MM.1S (cell line): Measurements from ENCODE around the gene MYMX.
A peak's percentile ranks its signal among the peaks of the same experiment; 100 is the strongest.

ENCODE experiments used
- DNase-seq: peaks from one replicate; pipeline ENCODE4 v3.0.0-alpha.2; 2015
- H2AFZ ChIP-seq: fragments of 300-600 bp; sonication (generic); 2 replicates; pipeline ENCODE4 v1.6.0; 2016; ENCODE audit warnings: antibody characterized with exemption, low read length
- H3F3A ChIP-seq: fragments of 300-600 bp; sonication (generic); 2 replicates; pipeline ENCODE4 v1.6.1; 2016; ENCODE audit warnings: mild to moderate bottlenecking, antibody characterized with exemption, low read length, moderate library complexity, mixed read lengths; ENCODE audit not compliant: insufficient read depth
- H3K27ac ChIP-seq: fragments of 300-600 bp; sonication (generic); 2 replicates; pipeline ENCODE4 v1.5.1; 2016; ENCODE audit warnings: mild to moderate bottlenecking, low read length
- H3K27me3 ChIP-seq: fragments of 300-600 bp; sonication (generic); replicated peaks from 2 replicates; pipeline ENCODE4 v1.6.0; 2016; ENCODE audit warnings: low read length; ENCODE audit not compliant: insufficient read depth
- H3K36me3 ChIP-seq: fragments of 300-600 bp; sonication (generic); replicated peaks from 2 replicates; pipeline ENCODE4 v1.6.1; 2016; ENCODE audit warnings: mild to moderate bottlenecking, low read length, mixed read lengths; ENCODE audit not compliant: insufficient read depth
- H3K4me1 ChIP-seq: fragments of 300-600 bp; sonication (generic); 2 replicates; pipeline ENCODE4 v1.6.1; 2016; ENCODE audit warnings: low read length, mixed read lengths
- H3K4me2 ChIP-seq: fragments of 300-600 bp; sonication (generic); 2 replicates; pipeline ENCODE4 v1.6.0; 2016; ENCODE audit warnings: low read depth, low read length
- H3K4me3 ChIP-seq: fragments of 300-600 bp; sonication (generic); 2 replicates; pipeline ENCODE4 v1.5.1; 2016; ENCODE audit warnings: low read length, mixed read lengths
- H3K79me2 ChIP-seq: fragments of 300-600 bp; sonication (generic); 2 replicates; pipeline ENCODE4 v1.6.1; 2016; ENCODE audit warnings: mixed run types, low read length, mixed read lengths
- H3K9ac ChIP-seq: fragments of 300-600 bp; sonication (generic); 2 replicates; pipeline ENCODE4 v1.6.1; 2016; ENCODE audit warnings: low read length, mixed read lengths
- H3K9me2 ChIP-seq: fragments of 300-600 bp; sonication (generic); replicated peaks from 2 replicates; pipeline ENCODE4 v1.6.1; 2016; ENCODE audit warnings: mild to moderate bottlenecking, low read length, mixed read lengths; ENCODE audit not compliant: insufficient read depth
- H3K9me3 ChIP-seq: fragments of 300-600 bp; sonication (generic); replicated peaks from 2 replicates; pipeline ENCODE4 v1.6.1; 2016; ENCODE audit warnings: mild to moderate bottlenecking, low read length, mixed read lengths; ENCODE audit not compliant: insufficient read depth
- H4K20me1 ChIP-seq: fragments of 300-600 bp; sonication (generic); 2 replicates; pipeline ENCODE4 v1.6.1; 2016; ENCODE audit warnings: mild to moderate bottlenecking, low read length, moderate library complexity, mixed read lengths; ENCODE audit not compliant: insufficient read depth
- EZH2 ChIP-seq: fragments of 300-600 bp; sonication (generic); optimal IDR thresholded peaks from 2 replicates; pipeline ENCODE3; 2017; ENCODE audit warnings: low read depth, mild to moderate bottlenecking, antibody characterized with exemption, low read length, mixed read lengths
- EZH2phosphoT487 ChIP-seq: fragments of 300-600 bp; sonication (generic); IDR thresholded peaks from 2 replicates; pipeline ENCODE4 v1.6.1; 2018; ENCODE audit warnings: antibody characterized with exemption, low read length
- TF ChIP-seq, protein P1 (sequence below): fragments of 300-600 bp; sonication (generic); IDR thresholded peaks from 2 replicates; pipeline ENCODE4 v1.5.1; 2016; ENCODE audit warnings: antibody characterized with exemption, low read length, mixed read lengths

Gene MYMX

DNA sequence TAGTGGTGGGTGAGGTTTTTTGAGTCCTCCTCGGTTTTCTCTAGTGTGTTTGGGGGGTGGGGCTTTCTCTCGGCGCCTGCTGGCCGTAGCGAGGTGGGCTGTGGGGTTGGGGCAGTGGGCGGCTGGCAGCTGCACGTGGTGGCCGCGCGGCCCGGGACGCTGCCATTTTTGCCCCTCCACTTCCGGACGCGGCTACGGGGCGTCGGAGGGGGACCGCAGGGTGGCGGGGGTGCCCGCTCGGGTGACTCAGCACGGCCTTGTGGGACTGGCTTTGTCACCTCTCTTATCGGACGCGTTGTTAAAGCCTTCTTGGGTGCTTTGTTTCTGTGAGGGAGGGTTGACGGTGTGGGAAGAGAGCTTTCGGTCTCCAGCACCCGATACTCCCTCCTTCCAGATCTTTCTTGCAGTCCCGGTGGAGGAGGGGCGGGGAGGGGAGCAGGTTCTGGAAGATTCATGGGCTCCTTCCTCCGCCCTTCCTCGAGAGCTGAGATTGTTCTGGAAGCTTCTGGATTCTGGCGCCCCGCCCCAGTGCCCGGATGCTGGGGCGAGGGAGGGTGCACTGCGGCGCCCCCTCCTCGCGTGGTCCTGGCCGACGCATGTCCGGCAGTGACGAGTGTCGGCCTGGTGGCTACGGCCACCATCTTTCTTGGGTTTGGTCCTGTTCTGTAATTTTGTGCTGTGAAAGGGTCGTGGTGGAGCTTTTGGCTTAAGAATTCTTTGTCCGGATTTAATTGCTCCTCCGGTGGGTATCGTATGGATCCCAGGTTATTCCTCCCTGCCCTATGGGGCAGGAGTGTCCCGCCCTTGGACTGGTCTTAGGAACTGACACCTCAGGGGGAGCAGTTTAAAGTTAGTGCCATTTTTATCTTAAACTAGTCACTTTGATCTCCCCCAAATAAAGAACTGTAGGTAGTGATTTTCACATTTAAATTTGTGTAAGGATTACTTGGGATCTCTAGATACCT lies 30.9 kb downstream of the MYMX start:
- TF ChIP-seq, protein P1, sequence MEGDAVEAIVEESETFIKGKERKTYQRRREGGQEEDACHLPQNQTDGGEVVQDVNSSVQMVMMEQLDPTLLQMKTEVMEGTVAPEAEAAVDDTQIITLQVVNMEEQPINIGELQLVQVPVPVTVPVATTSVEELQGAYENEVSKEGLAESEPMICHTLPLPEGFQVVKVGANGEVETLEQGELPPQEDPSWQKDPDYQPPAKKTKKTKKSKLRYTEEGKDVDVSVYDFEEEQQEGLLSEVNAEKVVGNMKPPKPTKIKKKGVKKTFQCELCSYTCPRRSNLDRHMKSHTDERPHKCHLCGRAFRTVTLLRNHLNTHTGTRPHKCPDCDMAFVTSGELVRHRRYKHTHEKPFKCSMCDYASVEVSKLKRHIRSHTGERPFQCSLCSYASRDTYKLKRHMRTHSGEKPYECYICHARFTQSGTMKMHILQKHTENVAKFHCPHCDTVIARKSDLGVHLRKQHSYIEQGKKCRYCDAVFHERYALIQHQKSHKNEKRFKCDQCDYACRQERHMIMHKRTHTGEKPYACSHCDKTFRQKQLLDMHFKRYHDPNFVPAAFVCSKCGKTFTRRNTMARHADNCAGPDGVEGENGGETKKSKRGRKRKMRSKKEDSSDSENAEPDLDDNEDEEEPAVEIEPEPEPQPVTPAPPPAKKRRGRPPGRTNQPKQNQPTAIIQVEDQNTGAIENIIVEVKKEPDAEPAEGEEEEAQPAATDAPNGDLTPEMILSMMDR = no peak
- no peak for TF ChIP-seq EZH2phosphoT487
- no peak for TF ChIP-seq EZH2
- peak overlapping the region; percentile 39 for H3K4me2 ChIP-seq
- H3K27me3 ChIP-seq = no peaks in the 10 kb centered on the region
- peaks cover 50% of the 10 kb centered on the region for H4K20me1 ChIP-seq
- no peaks in the 10 kb centered on the region for H3K9me3 ChIP-seq
- H3K36me3 ChIP-seq = peaks cover 17% of the 10 kb centered on the region
- H3F3A ChIP-seq = peaks cover 59% of the 10 kb centered on the region
- H3K4me3 ChIP-seq = peak overlapping the region; percentile 99
- DNase-seq = peak; percentile 59
- H3K4me1 ChIP-seq = peaks cover 28% of the 10 kb centered on the region
- peaks cover 64% of the 10 kb centered on the region for H3K79me2 ChIP-seq
- H2AFZ ChIP-seq = no peak overlapping the region
- no peaks in the 10 kb centered on the region for H3K9me2 ChIP-seq
- H3K9ac ChIP-seq = peak overlapping the region; percentile 99
- H3K27ac ChIP-seq = peak overlapping the region; percentile 85

- Histone ChIP-seq H3K9me3 (no peaks in the 10 kb centered on the region), H3K27me3 (no peaks in the 10 kb centered on the region), H2AFZ (no peak overlapping the region), H4K20me1 (peaks cover 59% of the 10 kb centered on the region), H3K27ac (peak overlapping the region; percentile 85; the same call in 1 of the 2 replicates), H3K4me3 (peak overlapping the region; percentile 99), H3F3A (peaks cover 69% of the 10 kb centered on the region), H3K9ac (peak overlapping the region; percentile 99; the same call in 1 of the 2 replicates), H3K4me2 (peak overlapping the region; percentile 39), H3K9me2 (no peaks in the 10 kb centered on the region), H3K79me2 (peaks cover 74% of the 10 kb centered on the region), H3K4me1 (peaks cover 33% of the 10 kb centered on the region), H3K36me3 (peaks cover 18% of the 10 kb centered on the region)
- no peak for TF ChIP-seq EZH2phosphoT487
- TF ChIP-seq EZH2 = no peak
- TF ChIP-seq, protein P1 = no peak
- DNase-seq = no peak
Measured at GRCh38 chr6:44248579-44248978, 31.9 kb downstream of the MYMX start.

GRCh38 chr6:44249082-44249748 lies 32.5 kb downstream of the MYMX start:
- H3K79me2 ChIP-seq = peaks cover 79% of the 10 kb centered on the region
- no peak for DNase-seq
- no peaks in the 10 kb centered on the region for H3K9me3 ChIP-seq
- no peaks in the 10 kb centered on the region for H3K9me2 ChIP-seq
- peak overlapping the region; percentile 85; the same call in 1 of the 2 replicates for H3K27ac ChIP-seq
- peak overlapping the region; percentile 99; the same call in 1 of the 2 replicates for H3K9ac ChIP-seq
- no peak for TF ChIP-seq EZH2
- TF ChIP-seq, protein P1 = no peak
- TF ChIP-seq EZH2phosphoT487 = no peak
- peaks cover 75% of the 10 kb centered on the region for H3F3A ChIP-seq
- H3K4me1 ChIP-seq = peaks cover 39% of the 10 kb centered on the region
- H3K27me3 ChIP-seq = no peaks in the 10 kb centered on the region
- H4K20me1 ChIP-seq = peaks cover 65% of the 10 kb centered on the region
- peak overlapping the region; percentile 99 for H3K4me3 ChIP-seq
- H3K36me3 ChIP-seq = peaks cover 20% of the 10 kb centered on the region
- peak overlapping the region; percentile 39 for H3K4me2 ChIP-seq
- no peak overlapping the region for H2AFZ ChIP-seq
